ENCODE data around the gene PAX5. TPM values are rescaled to one million over a fixed set of nuclear protein-coding genes. Genes with fewer than 3 reads are reported as not detected.
A peak's percentile ranks its signal among the peaks of the same experiment; 100 is the strongest.

Gene PAX5
- total RNA-seq, 1 experiment from 2014 or later, result 6.6 TPM

DNA sequence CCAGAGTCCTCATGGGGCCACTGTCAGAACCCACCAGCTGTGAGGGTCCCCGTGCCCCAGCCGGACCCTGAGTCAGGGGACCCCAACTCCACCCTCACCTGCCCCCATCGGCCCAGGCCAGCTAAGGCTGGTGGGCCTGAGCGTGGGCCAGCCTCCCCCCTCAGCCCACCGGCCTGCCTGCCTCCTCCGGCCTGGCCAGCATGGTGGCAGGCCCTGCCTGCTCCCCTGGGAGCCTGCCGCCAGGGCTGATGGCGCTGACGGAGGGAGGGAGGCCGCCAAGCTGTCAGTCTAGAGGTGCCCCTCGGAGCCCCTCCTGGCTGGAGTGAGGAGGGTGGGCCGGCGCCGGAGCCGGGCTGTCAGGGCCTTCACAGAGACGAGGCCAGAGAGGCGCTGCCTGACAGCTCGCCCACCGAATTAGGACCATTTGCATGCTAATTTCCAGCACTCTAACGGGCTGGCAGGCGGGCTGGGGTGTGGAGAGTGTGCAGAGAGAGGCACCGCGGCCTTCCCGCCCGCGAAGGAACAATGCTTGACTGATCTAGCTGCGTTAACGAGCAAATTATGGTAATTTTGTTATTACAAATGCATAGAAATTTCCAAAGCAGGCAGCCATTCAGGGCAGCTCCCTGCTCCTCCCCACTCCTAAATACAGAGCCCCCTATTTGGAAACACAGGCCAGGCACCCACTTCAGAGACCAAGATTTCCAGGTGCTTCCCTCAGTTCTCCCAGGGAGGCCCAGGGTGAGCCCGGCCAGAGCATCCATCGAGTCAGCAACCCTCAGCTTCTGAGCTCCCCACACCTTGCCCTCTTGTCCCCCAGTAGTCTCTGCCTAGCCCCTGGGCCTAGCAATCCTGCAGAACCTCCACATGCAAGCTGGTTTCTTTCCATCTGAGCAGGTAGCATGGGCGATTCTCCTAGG, 169.3 kb downstream of the PAX5 start (continued):
- TF ChIP-seq, protein P1, sequence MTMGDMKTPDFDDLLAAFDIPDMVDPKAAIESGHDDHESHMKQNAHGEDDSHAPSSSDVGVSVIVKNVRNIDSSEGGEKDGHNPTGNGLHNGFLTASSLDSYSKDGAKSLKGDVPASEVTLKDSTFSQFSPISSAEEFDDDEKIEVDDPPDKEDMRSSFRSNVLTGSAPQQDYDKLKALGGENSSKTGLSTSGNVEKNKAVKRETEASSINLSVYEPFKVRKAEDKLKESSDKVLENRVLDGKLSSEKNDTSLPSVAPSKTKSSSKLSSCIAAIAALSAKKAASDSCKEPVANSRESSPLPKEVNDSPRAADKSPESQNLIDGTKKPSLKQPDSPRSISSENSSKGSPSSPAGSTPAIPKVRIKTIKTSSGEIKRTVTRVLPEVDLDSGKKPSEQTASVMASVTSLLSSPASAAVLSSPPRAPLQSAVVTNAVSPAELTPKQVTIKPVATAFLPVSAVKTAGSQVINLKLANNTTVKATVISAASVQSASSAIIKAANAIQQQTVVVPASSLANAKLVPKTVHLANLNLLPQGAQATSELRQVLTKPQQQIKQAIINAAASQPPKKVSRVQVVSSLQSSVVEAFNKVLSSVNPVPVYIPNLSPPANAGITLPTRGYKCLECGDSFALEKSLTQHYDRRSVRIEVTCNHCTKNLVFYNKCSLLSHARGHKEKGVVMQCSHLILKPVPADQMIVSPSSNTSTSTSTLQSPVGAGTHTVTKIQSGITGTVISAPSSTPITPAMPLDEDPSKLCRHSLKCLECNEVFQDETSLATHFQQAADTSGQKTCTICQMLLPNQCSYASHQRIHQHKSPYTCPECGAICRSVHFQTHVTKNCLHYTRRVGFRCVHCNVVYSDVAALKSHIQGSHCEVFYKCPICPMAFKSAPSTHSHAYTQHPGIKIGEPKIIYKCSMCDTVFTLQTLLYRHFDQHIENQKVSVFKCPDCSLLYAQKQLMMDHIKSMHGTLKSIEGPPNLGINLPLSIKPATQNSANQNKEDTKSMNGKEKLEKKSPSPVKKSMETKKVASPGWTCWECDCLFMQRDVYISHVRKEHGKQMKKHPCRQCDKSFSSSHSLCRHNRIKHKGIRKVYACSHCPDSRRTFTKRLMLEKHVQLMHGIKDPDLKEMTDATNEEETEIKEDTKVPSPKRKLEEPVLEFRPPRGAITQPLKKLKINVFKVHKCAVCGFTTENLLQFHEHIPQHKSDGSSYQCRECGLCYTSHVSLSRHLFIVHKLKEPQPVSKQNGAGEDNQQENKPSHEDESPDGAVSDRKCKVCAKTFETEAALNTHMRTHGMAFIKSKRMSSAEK (CRISPR knock-in tag; IDR thresholded peaks at IDR 0.05; ENCODE audit: borderline replicate concordance), result no peak
- no peak for TF ChIP-seq HMGXB4 (CRISPR knock-in tag; IDR thresholded peaks at IDR 0.05)
- TF ChIP-seq, protein P2, sequence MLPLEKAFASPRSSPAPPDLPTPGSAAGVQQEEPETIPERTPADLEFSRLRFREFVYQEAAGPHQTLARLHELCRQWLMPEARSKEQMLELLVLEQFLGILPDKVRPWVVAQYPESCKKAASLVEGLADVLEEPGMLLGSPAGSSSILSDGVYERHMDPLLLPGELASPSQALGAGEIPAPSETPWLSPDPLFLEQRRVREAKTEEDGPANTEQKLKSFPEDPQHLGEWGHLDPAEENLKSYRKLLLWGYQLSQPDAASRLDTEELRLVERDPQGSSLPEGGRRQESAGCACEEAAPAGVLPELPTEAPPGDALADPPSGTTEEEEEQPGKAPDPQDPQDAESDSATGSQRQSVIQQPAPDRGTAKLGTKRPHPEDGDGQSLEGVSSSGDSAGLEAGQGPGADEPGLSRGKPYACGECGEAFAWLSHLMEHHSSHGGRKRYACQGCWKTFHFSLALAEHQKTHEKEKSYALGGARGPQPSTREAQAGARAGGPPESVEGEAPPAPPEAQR (CRISPR knock-in tag; IDR thresholded peaks at IDR 0.05), result no peak

DNA sequence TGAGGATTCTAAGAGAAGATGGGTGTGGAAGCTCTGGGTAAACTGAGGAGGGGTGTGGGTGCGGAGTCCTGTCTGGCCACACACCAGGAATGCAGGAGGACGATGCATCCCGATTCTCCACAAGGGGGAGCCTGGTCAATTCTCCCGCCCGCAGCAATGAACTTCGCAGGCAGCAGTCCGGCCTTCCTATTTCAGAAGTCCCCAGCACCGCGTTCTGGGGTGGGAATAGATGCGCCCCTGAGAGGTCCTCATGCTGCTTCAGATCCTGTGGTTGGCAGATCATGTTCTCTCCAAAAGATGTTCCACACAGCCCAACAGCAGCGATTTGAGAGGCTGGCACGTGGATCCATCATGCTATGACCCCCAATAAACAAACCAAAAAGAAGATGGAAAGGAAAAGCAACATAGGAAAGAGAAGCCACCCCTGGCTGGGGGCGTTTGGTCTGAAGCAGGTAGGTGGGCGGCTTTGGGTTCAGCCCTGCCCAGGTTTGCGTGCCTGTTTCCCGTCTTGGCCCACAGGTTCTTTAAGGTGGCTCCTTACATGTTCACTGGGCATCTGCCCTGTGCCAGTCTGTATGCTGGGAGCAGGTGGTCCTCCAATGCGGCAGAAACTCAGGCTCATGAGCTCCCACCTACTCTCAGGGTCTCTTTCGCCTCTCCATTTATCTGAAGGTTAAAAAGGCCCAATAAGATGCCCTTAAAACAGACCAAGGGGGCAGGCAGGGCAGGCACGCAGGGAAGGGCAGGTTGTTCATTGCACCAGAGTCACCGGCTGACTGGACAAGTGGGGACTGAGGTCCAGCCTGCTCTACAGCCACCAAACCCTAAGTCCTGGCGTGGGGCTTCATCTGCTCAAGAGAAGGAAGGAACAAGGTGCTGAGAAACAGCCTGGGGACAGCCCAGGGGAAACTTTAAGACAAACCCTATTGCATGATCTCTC, 171.6 kb downstream of the PAX5 start:
- Mint-ChIP-seq H3K9me3 (no peaks in the 10 kb centered on the region), H3K36me3 (no peaks in the 10 kb centered on the region), H3K4me1 (peaks cover 22% of the 10 kb centered on the region), H3K27me3 (ENCODE audit: low read depth) (peaks cover 40% of the 10 kb centered on the region), H3K27ac (no peak overlapping the region), H3K4me3 (no peak overlapping the region)
- DNase-seq (ENCODE audit: low spot score) (peak; percentile 74), ATAC-seq (peak; percentile 62)
- TF ChIP-seq, protein P3, sequence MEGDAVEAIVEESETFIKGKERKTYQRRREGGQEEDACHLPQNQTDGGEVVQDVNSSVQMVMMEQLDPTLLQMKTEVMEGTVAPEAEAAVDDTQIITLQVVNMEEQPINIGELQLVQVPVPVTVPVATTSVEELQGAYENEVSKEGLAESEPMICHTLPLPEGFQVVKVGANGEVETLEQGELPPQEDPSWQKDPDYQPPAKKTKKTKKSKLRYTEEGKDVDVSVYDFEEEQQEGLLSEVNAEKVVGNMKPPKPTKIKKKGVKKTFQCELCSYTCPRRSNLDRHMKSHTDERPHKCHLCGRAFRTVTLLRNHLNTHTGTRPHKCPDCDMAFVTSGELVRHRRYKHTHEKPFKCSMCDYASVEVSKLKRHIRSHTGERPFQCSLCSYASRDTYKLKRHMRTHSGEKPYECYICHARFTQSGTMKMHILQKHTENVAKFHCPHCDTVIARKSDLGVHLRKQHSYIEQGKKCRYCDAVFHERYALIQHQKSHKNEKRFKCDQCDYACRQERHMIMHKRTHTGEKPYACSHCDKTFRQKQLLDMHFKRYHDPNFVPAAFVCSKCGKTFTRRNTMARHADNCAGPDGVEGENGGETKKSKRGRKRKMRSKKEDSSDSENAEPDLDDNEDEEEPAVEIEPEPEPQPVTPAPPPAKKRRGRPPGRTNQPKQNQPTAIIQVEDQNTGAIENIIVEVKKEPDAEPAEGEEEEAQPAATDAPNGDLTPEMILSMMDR (IDR thresholded peaks at IDR 0.05), result peak; percentile 44
- no peak for TF ChIP-seq ZNF423 (CRISPR knock-in tag; IDR thresholded peaks at IDR 0.05)
- 0 out of 2 replicates have a peak, but pooled peaks have one; percentile 45 for TF ChIP-seq HMGXB4 (CRISPR knock-in tag; IDR thresholded peaks at IDR 0.05)
- TF ChIP-seq NFYB (CRISPR knock-in tag; conservative IDR thresholded peaks at IDR 0.05; ENCODE audit: low read depth), result no peak
- TF ChIP-seq, protein P4, sequence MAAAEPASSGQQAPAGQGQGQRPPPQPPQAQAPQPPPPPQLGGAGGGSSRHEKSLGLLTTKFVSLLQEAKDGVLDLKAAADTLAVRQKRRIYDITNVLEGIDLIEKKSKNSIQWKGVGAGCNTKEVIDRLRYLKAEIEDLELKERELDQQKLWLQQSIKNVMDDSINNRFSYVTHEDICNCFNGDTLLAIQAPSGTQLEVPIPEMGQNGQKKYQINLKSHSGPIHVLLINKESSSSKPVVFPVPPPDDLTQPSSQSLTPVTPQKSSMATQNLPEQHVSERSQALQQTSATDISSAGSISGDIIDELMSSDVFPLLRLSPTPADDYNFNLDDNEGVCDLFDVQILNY (CRISPR knock-in tag; IDR thresholded peaks at IDR 0.05), result 0 out of 2 replicates have a peak, but pooled peaks have one; percentile 46
- no peak for TF ChIP-seq ZNF232 (CRISPR knock-in tag; IDR thresholded peaks at IDR 0.05)
- TF ChIP-seq KAT7 (CRISPR knock-in tag; IDR thresholded peaks at IDR 0.05; ENCODE audit: borderline replicate concordance), result no peak
- ChIA-PET POLR2A (no interaction called here), CTCF (interaction anchor here (0.7 to 6.0 kb wide), 9 partner anchors 9 to 130 kb away, joined by 3 to 46 read pairs (median 4); no protein-coding TSS in a partner anchor)

Measured in WTC11 (cell line).